Adrenal gland (tissue), 5 donors: ENCODE data around the gene SAFB.

Experiments used
- POLR2A ChIP-seq, 2 donors: fragments of 450-650 bp; IDR thresholded peaks; one replicate each; pipeline ENCODE4 v1.6.1; 2017; ENCODE audit warnings: antibody characterized with exemption in 2 of 2, mild to moderate bottlenecking in 2 of 2, moderate library complexity in 1 of 2
- TF ChIP-seq, protein P1 (sequence below), 6 experiments: fragments of 450-650 bp in 4 of 6; fragments of 200-600 bp in 2 of 6; sonication (generic) in 1 of 6; IDR thresholded peaks; 1 replicate in 5 of 6; 2 replicates in 1 of 6; pipeline versions ENCODE4 v1.5.1 to v1.8.0; 2016 to 2021; ENCODE audit warnings: antibody characterized with exemption in 6 of 6, mild to moderate bottlenecking in 2 of 6, moderate library complexity in 1 of 6
- donor health status: DM: no; HTN: no; CAD: no.

DNA sequence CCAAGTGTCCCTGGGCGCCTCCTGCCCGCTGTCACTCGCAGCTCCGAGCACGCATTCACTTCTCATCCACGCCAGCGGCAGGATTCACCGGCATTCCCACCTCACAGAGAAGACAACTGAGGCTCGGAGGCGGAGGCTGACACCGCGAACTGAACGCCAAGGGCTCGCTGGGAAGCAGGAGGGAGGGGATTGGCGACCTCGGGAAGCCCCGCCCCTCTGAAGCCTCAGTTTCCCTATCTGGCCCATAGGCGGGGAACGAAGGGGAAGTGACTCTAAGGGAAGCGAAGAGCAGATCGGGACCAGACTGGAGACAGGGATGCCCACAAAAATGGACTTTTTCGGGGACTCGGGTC is 57.2 kb downstream of the SAFB start:
- no peak for TF ChIP-seq POLR2A (IDR thresholded peaks at IDR 0.05)
- TF ChIP-seq, protein P1, sequence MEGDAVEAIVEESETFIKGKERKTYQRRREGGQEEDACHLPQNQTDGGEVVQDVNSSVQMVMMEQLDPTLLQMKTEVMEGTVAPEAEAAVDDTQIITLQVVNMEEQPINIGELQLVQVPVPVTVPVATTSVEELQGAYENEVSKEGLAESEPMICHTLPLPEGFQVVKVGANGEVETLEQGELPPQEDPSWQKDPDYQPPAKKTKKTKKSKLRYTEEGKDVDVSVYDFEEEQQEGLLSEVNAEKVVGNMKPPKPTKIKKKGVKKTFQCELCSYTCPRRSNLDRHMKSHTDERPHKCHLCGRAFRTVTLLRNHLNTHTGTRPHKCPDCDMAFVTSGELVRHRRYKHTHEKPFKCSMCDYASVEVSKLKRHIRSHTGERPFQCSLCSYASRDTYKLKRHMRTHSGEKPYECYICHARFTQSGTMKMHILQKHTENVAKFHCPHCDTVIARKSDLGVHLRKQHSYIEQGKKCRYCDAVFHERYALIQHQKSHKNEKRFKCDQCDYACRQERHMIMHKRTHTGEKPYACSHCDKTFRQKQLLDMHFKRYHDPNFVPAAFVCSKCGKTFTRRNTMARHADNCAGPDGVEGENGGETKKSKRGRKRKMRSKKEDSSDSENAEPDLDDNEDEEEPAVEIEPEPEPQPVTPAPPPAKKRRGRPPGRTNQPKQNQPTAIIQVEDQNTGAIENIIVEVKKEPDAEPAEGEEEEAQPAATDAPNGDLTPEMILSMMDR (IDR thresholded peaks at IDR 0.05): peak in 2 of 6 experiments; percentile 15 to 33
